ENCODE results near the gene ORAI1. TPM values are rescaled to one million over a fixed set of nuclear protein-coding genes. Genes with fewer than 3 reads are reported as not detected.

The ORAI1 gene
- total and polyA plus RNA-seq, 4 donors = 3.6 to 12.5 (median 9.1) TPM

GRCh38 chr12:121596526-121596925, 29.8 kb upstream of the ORAI1 start:
- no peaks in the 10 kb centered on the region for H3K36me3 ChIP-seq (ENCODE audit: control insufficient read depth in 1 of 2, insufficient read depth in 2 of 2, low read length in 1 of 2)
- no peaks in the 10 kb centered on the region for H3K4me1 ChIP-seq (ENCODE audit: control insufficient read depth in 1 of 2, insufficient read depth in 2 of 2, low read length in 2 of 2)
- H3K4me3 ChIP-seq (ENCODE audit: low read length in 2 of 2) = no peak overlapping the region
- no peak overlapping the region for H3K27ac ChIP-seq (ENCODE audit: low read depth in 1 of 2, low read length in 2 of 2)
- H3K27me3 ChIP-seq (ENCODE audit: control insufficient read depth in 1 of 2, insufficient read depth in 2 of 2, low read length in 1 of 2) = no peaks in the 10 kb centered on the region
- intact Hi-C loops (cut with DNase I) = no loop called here
- ATAC-seq (ENCODE audit: low FRiP score) (no peak), DNase-seq (no peak)
- H3K9me3 ChIP-seq (ENCODE audit: control insufficient read depth, low read length) = no peaks in the 10 kb centered on the region
- 94 to 99% methylated on average over 5 of the region's 5 CpGs for whole genome bisulfite sequencing, 2 donors

- H3K4me3 ChIP-seq (ENCODE audit: low read length in 2 of 2) = no peak overlapping the region
- H3K36me3 ChIP-seq (ENCODE audit: control insufficient read depth in 1 of 2, insufficient read depth in 2 of 2, low read length in 1 of 2) = no peaks in the 10 kb centered on the region
- H3K27ac ChIP-seq (ENCODE audit: low read depth in 1 of 2, low read length in 2 of 2) = no peak overlapping the region
- no peak for DNase-seq
- 86 to 88% methylated on average over 6 of the region's 6 CpGs for WGBS, 2 donors
- H3K9me3 ChIP-seq (ENCODE audit: control insufficient read depth, low read length) = no peaks in the 10 kb centered on the region
- intact Hi-C loops (cut with DNase I) = no loop called here
- H3K4me1 ChIP-seq (ENCODE audit: control insufficient read depth in 1 of 2, insufficient read depth in 2 of 2, low read length in 2 of 2) = no peaks in the 10 kb centered on the region
- H3K27me3 ChIP-seq (ENCODE audit: control insufficient read depth in 1 of 2, insufficient read depth in 2 of 2, low read length in 1 of 2) = no peaks in the 10 kb centered on the region
- ATAC-seq (ENCODE audit: low FRiP score) = no peak
These were observed 25.5 kb upstream of the ORAI1 start for GRCh38 chr12:121600702-121601336.

- 58 to 70% methylated on average over 6 of the region's 6 CpGs for WGBS, 2 donors
- intact Hi-C loops (cut with DNase I) = no loop called here
- no peak overlapping the region for H3K4me3 ChIP-seq (ENCODE audit: low read length in 2 of 2)
- H3K27ac ChIP-seq (ENCODE audit: low read depth in 1 of 2, low read length in 2 of 2) = no peak overlapping the region
- no peaks in the 10 kb centered on the region for H3K27me3 ChIP-seq (ENCODE audit: control insufficient read depth in 1 of 2, insufficient read depth in 2 of 2, low read length in 1 of 2)
- ATAC-seq (ENCODE audit: low FRiP score) (no peak), DNase-seq (no peak)
- H3K36me3 ChIP-seq (ENCODE audit: control insufficient read depth in 1 of 2, insufficient read depth in 2 of 2, low read length in 1 of 2) = no peaks in the 10 kb centered on the region
- H3K4me1 ChIP-seq (ENCODE audit: control insufficient read depth in 1 of 2, insufficient read depth in 2 of 2, low read length in 2 of 2) = no peaks in the 10 kb centered on the region
- no peaks in the 10 kb centered on the region for H3K9me3 ChIP-seq (ENCODE audit: control insufficient read depth, low read length)
These were observed 23.6 kb upstream of the ORAI1 start for GRCh38 chr12:121602766-121603165.

DNA sequence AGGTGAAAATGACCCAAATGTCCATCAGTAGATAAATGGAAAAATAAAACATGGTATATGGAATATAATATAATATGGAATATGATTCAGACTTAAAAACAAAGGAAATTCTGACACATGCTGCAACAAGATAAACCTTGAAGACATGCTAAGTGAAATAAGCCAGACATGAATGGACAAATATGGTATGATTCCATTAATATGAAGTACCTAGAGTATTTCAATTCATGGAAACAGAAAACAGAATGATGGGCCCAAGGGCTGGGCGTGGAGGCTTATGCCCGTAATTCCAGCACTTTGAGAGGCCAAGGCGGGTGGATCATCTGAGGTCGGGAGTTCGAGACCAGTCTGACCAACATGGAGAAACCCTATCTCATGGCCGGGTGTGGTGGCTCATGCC, 22.7 kb upstream of the ORAI1 start:
- H3K9me3 ChIP-seq (ENCODE audit: control insufficient read depth, low read length) = no peaks in the 10 kb centered on the region
- H3K36me3 ChIP-seq (ENCODE audit: control insufficient read depth in 1 of 2, insufficient read depth in 2 of 2, low read length in 1 of 2) = no peaks in the 10 kb centered on the region
- H3K27ac ChIP-seq (ENCODE audit: low read depth in 1 of 2, low read length in 2 of 2) = no peak overlapping the region
- H3K27me3 ChIP-seq (ENCODE audit: control insufficient read depth in 1 of 2, insufficient read depth in 2 of 2, low read length in 1 of 2) = no peaks in the 10 kb centered on the region
- 98% methylated on average over 6 of the region's 6 CpGs for WGBS, 2 donors
- no peaks in the 10 kb centered on the region for H3K4me1 ChIP-seq (ENCODE audit: control insufficient read depth in 1 of 2, insufficient read depth in 2 of 2, low read length in 2 of 2)
- intact Hi-C loops (cut with DNase I) = no loop called here
- no peak overlapping the region for H3K4me3 ChIP-seq (ENCODE audit: low read length in 2 of 2)
- DNase-seq (no peak), ATAC-seq (ENCODE audit: low FRiP score) (no peak)

DNA sequence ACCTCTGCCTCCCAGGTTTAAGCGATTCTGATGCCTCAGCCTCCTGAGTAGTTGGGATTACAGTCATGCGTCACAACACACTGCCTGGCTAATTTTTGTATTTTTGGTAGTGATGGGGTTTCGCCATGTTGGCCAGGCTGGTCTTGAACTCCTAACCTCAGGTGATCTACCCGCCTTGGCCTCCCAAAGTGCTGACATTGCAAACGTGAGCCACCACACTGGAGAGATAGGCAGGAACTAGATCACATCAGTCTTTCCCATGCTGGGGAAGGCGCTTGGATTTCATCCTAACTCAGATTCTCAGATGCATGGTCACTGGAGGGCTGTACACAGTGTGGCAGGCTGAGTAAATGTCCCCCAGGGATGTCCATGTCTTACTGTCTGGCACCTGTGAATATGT, 18.0 kb upstream of the ORAI1 start:
- no peak overlapping the region for H3K27ac ChIP-seq (ENCODE audit: low read depth in 1 of 2, low read length in 2 of 2)
- H3K27me3 ChIP-seq (ENCODE audit: control insufficient read depth in 1 of 2, insufficient read depth in 2 of 2, low read length in 1 of 2) = no peaks in the 10 kb centered on the region
- no peak overlapping the region for H3K4me3 ChIP-seq (ENCODE audit: low read length in 2 of 2)
- no peaks in the 10 kb centered on the region for H3K36me3 ChIP-seq (ENCODE audit: control insufficient read depth in 1 of 2, insufficient read depth in 2 of 2, low read length in 1 of 2)
- H3K9me3 ChIP-seq (ENCODE audit: control insufficient read depth, low read length) = no peaks in the 10 kb centered on the region
- intact Hi-C loops (cut with DNase I) = no loop called here
- no peak for ATAC-seq (ENCODE audit: low FRiP score)
- no peaks in the 10 kb centered on the region for H3K4me1 ChIP-seq (ENCODE audit: control insufficient read depth in 1 of 2, insufficient read depth in 2 of 2, low read length in 2 of 2)
- WGBS, 2 donors = 93 to 94% methylated on average over 6 of the region's 6 CpGs
- DNase-seq = no peak

DNA sequence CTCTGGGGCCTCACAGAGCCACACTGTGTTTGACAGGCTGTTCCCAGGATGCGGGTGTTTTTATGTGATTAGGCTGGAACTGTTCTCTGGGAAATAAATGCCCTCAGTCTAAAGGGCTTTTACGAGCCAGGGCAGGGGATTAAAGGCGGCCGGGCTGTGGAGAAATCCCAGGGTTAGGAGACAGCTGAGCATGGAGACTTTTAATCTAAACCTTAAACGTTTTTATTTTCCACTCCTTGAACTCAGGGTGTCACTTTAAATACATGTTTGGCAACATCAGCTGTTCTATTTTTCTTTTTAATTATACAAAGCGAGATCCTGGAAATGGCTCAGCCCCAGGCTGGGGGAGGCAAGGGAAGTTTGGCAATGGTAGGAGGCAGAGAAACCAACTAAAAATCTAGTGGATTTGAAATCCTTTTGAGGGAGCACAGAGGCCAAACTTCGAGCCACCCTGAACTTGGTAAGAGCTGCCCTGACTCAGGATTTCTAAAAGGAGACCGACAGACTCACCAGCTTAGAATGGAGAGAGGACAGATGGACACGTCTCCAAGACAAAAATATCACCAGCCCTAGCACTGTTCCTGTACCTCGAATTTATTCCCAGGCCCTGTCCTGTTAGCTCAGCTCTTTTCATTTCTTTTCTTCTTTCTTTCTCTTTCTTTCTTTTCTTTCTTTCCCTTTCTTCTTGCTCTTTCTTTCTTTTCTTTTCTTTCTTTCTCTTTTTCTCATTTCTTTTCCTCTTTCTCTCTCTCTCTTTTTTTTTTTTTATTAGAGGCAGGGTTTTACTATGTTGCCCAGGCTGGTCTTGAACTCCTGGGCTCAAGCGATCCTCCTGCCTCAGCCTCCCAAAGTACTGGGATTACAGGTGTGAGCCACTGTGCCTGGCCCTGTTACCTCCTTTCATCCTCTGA, 15.8 kb upstream of the ORAI1 start:
- ATAC-seq (ENCODE audit: low FRiP score) = peak; percentile 66
- no peak for DNase-seq
- H3K27me3 ChIP-seq (ENCODE audit: control insufficient read depth in 1 of 2, insufficient read depth in 2 of 2, low read length in 1 of 2) = no peaks in the 10 kb centered on the region
- H3K27ac ChIP-seq (ENCODE audit: low read depth in 1 of 2, low read length in 2 of 2) = peak overlapping the region; percentile 30 to 39
- H3K36me3 ChIP-seq (ENCODE audit: control insufficient read depth in 1 of 2, insufficient read depth in 2 of 2, low read length in 1 of 2) = no peaks in the 10 kb centered on the region
- no peaks in the 10 kb centered on the region for H3K9me3 ChIP-seq (ENCODE audit: control insufficient read depth, low read length)
- intact Hi-C loops (cut with DNase I) = no loop called here
- no peaks in the 10 kb centered on the region for H3K4me1 ChIP-seq (ENCODE audit: control insufficient read depth in 1 of 2, insufficient read depth in 2 of 2, low read length in 2 of 2)
- 12% methylated on average over 11 of the region's 11 CpGs for WGBS, 2 donors
- H3K4me3 ChIP-seq (ENCODE audit: low read length in 2 of 2) = no peak overlapping the region

GRCh38 chr12:121611306-121611705, 15.0 kb upstream of the ORAI1 start:
- WGBS, 2 donors = 83 to 88% methylated on average over 2 of the region's 2 CpGs
- H3K27me3 ChIP-seq (ENCODE audit: control insufficient read depth in 1 of 2, insufficient read depth in 2 of 2, low read length in 1 of 2) = no peaks in the 10 kb centered on the region
- no peaks in the 10 kb centered on the region for H3K9me3 ChIP-seq (ENCODE audit: control insufficient read depth, low read length)
- no peak overlapping the region for H3K4me3 ChIP-seq (ENCODE audit: low read length in 2 of 2)
- intact Hi-C loops (cut with DNase I) = no loop called here
- H3K4me1 ChIP-seq (ENCODE audit: control insufficient read depth in 1 of 2, insufficient read depth in 2 of 2, low read length in 2 of 2) = no peaks in the 10 kb centered on the region
- H3K27ac ChIP-seq (ENCODE audit: low read depth in 1 of 2, low read length in 2 of 2) = no peak overlapping the region
- DNase-seq (no peak), ATAC-seq (ENCODE audit: low FRiP score) (no peak)
- no peaks in the 10 kb centered on the region for H3K36me3 ChIP-seq (ENCODE audit: control insufficient read depth in 1 of 2, insufficient read depth in 2 of 2, low read length in 1 of 2)

DNA sequence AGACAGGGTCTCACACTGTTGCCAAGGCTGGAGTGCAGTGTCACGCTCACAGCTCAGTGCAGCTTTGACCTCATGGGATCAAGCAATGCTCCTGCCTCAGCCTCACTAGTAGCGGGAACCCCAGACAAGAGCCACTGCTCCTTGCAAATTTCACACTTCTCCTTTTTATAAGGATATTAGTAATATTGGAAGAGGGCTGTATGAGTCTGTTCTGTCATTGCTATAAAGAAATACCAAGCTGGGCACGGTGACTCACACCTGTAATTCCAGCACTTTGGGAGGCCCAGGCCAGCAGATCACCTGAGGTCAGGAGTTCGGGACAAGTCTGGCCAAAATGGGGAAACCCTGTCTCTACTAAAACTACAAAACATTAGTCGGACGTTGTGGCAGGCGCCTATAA, 12.9 kb upstream of the ORAI1 start:
- DNase-seq = no peak
- Histone ChIP-seq H3K4me1 (ENCODE audit: control insufficient read depth in 1 of 2, insufficient read depth in 2 of 2, low read length in 2 of 2) (no peaks in the 10 kb centered on the region), H3K36me3 (ENCODE audit: control insufficient read depth in 1 of 2, insufficient read depth in 2 of 2, low read length in 1 of 2) (no peaks in the 10 kb centered on the region), H3K9me3 (ENCODE audit: control insufficient read depth, low read length) (no peaks in the 10 kb centered on the region), H3K27ac (ENCODE audit: low read depth in 1 of 2, low read length in 2 of 2) (no peak overlapping the region), H3K4me3 (ENCODE audit: low read length in 2 of 2) (no peak overlapping the region), H3K27me3 (ENCODE audit: control insufficient read depth in 1 of 2, insufficient read depth in 2 of 2, low read length in 1 of 2) (no peaks in the 10 kb centered on the region)
- WGBS, 2 donors = 96 to 98% methylated on average over 7 of the region's 7 CpGs
- ATAC-seq (ENCODE audit: low FRiP score) = no peak
- intact Hi-C loops (cut with DNase I) = no loop called here
